KOPT-K1 (cell line): ENCODE measurements around the gene EEF1G.

ENCODE experiments used
- H3K27ac ChIP-seq: fragments of 200-600 bp; sonication (generic); 2 replicates; pipeline ENCODE4 v1.5.1; 2016; ENCODE audit warnings: antibody characterized with exemption, mild to moderate bottlenecking, low read depth, low read length; ENCODE audit not compliant: poor library complexity, severe bottlenecking
- H3K36me3 ChIP-seq: fragments of 200-600 bp; sonication (generic); 2 replicates; pipeline ENCODE4 v1.5.1; 2017; ENCODE audit warnings: antibody characterized with exemption, mild to moderate bottlenecking, low read length, moderate library complexity; ENCODE audit not compliant: insufficient read depth
- H3K9me3 ChIP-seq: fragments of 200-600 bp; sonication (generic); 2 replicates; pipeline ENCODE4 v1.5.1; 2017; ENCODE audit warnings: antibody characterized with exemption, low read length, mild to moderate bottlenecking; ENCODE audit not compliant: insufficient read depth, poor library complexity, severe bottlenecking

Gene EEF1G

DNA sequence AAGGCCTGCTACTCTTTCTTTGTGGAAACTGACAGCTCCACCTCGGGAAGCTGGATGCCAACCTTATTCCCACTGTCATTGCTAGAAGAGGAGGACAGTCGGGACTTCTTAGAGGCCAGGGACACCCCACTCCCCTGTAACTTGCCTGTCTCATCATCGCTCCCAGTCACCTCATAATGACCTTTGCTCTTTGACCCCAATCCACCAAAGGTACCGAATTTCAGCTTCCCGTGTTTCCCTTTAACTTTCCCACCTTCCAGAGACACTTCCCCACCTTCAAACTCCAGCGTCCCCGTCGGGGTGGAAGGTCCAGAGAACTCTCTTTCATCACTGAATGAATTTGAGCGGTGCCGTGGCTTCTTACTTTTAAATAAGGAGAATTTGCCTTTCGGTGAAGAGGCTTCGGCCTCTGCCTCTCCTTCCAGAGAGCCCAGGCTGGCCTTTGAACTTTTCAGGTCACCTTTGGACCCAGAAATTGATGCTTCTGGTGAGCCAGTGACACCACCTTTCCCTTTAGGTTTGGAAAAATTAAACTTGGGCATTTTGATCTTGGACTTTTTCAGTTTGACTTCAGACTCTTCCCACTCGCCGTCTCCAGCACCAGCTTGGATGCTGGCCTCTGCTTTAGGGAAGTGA, 56.8 kb downstream of the EEF1G start:
- Histone ChIP-seq H3K36me3 (no peaks in the 10 kb centered on the region), H3K27ac (no peak overlapping the region)

DNA sequence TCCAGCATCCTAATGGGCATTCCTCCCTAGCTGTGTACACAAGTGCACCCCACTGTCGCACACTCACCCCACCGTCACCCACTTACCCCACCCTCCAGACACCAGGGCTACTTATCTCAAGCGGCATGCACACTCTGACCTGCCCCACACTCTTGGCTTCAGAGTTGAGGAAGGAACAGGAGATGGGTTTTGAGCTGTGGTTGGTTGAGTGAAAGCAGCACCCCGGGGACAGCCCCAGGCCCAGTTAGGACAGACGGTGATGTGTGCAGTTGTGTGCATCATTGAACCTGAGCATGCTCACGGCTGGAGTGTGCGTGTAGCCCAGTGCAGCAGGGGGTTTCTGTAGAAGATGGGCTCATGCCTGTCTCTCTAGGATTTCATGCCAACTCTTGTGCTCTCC, 59.5 kb downstream of the EEF1G start:
- H3K36me3 ChIP-seq = no peaks in the 10 kb centered on the region
- H3K27ac ChIP-seq = no peak overlapping the region
- H3K9me3 ChIP-seq = no peaks in the 10 kb centered on the region

More for the DNA sequence above, 56.8 kb downstream of the EEF1G start:
- H3K9me3 ChIP-seq = no peaks in the 10 kb centered on the region

- H3K27ac ChIP-seq = no peak overlapping the region
Measured at GRCh38 chr11:62513626-62514025, 60.1 kb downstream of the EEF1G start.

DNA sequence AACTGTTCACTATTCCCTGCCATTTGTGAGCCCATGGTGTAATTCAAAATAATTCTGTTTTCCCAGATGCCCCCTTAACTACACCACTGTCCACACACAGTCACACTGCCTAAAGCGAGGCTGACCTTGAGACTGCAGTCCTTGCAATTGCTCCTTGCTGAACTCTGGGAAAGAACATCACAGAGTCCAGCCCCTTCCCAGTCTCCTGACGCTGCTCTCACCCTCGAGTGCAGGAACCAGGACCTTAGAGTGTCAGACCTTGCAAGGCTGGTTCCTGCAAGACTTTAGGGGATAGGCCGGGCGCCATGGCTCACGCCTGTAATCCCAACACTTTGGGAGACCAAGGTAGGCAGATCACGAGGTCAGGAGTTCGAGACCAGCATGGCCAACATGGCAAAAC, 60.7 kb downstream of the EEF1G start:
- Histone ChIP-seq H3K9me3 (no peaks in the 10 kb centered on the region), H3K36me3 (no peaks in the 10 kb centered on the region), H3K27ac (no peak overlapping the region)

More at GRCh38 chr11:62513626-62514025, 60.1 kb downstream of the EEF1G start:
- Histone ChIP-seq H3K36me3 (no peaks in the 10 kb centered on the region), H3K9me3 (no peaks in the 10 kb centered on the region)
